Suppressor macrophage (primary cell): ENCODE results near the gene HDGFL1.

Source experiments
- DNase-seq, 4 experiments: peaks; one replicate each; pipeline ENCODE4 v3.0.0-alpha.2; 2020 to 2022

Gene HDGFL1

GRCh38 chr6:22593895-22594294, 24.5 kb downstream of the HDGFL1 start:
- DNase-seq: no peak

GRCh38 chr6:22596011-22596410, 26.6 kb downstream of the HDGFL1 start:
- no peak for DNase-seq

- no peak for DNase-seq
Measured at GRCh38 chr6:22598339-22598738, 29.0 kb downstream of the HDGFL1 start.

GRCh38 chr6:22600059-22600458, 30.7 kb downstream of the HDGFL1 start:
- DNase-seq: no peak

- DNase-seq: no peak
Measured at GRCh38 chr6:22601984-22602383, 32.6 kb downstream of the HDGFL1 start.

GRCh38 chr6:22605736-22606135, 36.4 kb downstream of the HDGFL1 start:
- DNase-seq: no peak

- no peak for DNase-seq
Measured at GRCh38 chr6:22610127-22610526, 40.8 kb downstream of the HDGFL1 start.

- DNase-seq: no peak
Measured at GRCh38 chr6:22612236-22612635, 42.9 kb downstream of the HDGFL1 start.

GRCh38 chr6:22613051-22613450, 43.7 kb downstream of the HDGFL1 start:
- DNase-seq: no peak

- DNase-seq: no peak
Measured at GRCh38 chr6:22613695-22614094, 44.3 kb downstream of the HDGFL1 start.

- DNase-seq: no peak
Measured at GRCh38 chr6:22614547-22614946, 45.2 kb downstream of the HDGFL1 start.

- no peak for DNase-seq
Measured at GRCh38 chr6:22621028-22621427, 51.7 kb downstream of the HDGFL1 start.
